OCI-LY3 (cell line): ENCODE data around the gene UCN2.

Experiments used
- H2AFZ ChIP-seq: fragments of 200-600, 300-600 bp; shearing (Covaris generic); 2 replicates; pipeline ENCODE4 v1.6.0; 2014; ENCODE audit warnings: antibody characterized with exemption, low read depth, low read length
- H3K27ac ChIP-seq: fragments of 200-600, 300-600 bp; sonication (generic); 2 replicates; pipeline ENCODE4 v1.5.1; 2014; ENCODE audit warnings: mild to moderate bottlenecking, low read length, moderate library complexity, mixed read lengths
- H3K27me3 ChIP-seq: fragments of 200-600, 300-600 bp; sonication (generic); 2 replicates; pipeline ENCODE4 v1.6.1; 2014; ENCODE audit warnings: low read depth, low read length, mixed read lengths
- H3K36me3 ChIP-seq: fragments of 200-600, 300-600 bp; sonication (generic); replicated peaks from 2 replicates; pipeline ENCODE3; 2014; ENCODE audit warnings: low read depth, low read length, mixed read lengths
- H3K4me1 ChIP-seq: fragments of 300-600, 200-600 bp; sonication (generic); 2 replicates; pipeline ENCODE4 v1.6.1; 2014; ENCODE audit warnings: low read length, mixed read lengths
- H3K4me2 ChIP-seq: fragments of 200-600, 300-600 bp; sonication (generic); 2 replicates; pipeline ENCODE4 v1.6.1; 2014; ENCODE audit warnings: low read length, mixed read lengths
- H3K4me3 ChIP-seq: fragments of 300-600, 200-600 bp; sonication (generic); 2 replicates; pipeline ENCODE4 v1.5.1; 2014; ENCODE audit warnings: antibody characterized with exemption, mild to moderate bottlenecking, low read length, moderate library complexity
- H3K79me2 ChIP-seq: fragments of 300-600, 200-600 bp; shearing (Covaris generic); 2 replicates; pipeline ENCODE4 v1.6.1; 2014; ENCODE audit warnings: mild to moderate bottlenecking, low read length, mixed read lengths
- H3K9ac ChIP-seq: fragments of 300-600, 200-600 bp; shearing (Covaris generic); 2 replicates; pipeline ENCODE4 v1.6.0; 2014; ENCODE audit warnings: mild to moderate bottlenecking, low read length, moderate library complexity
- H3K9me3 ChIP-seq: fragments of 200-600, 300-600 bp; shearing (Covaris generic); 2 replicates; pipeline ENCODE4 v1.6.1; 2014; ENCODE audit warnings: low read length, mixed read lengths; ENCODE audit not compliant: insufficient read depth
- H4K20me1 ChIP-seq: fragments of 200-600, 300-600 bp; sonication (generic); 2 replicates; pipeline ENCODE4 v1.6.1; 2016; ENCODE audit warnings: low read length, mixed read lengths; ENCODE audit not compliant: insufficient read depth
- EZH2phosphoT487 ChIP-seq: fragments of 200-600 bp; shearing (Covaris generic); IDR thresholded peaks from 2 replicates; pipeline ENCODE4 v1.6.1; 2018; ENCODE audit warnings: antibody characterized with exemption, mixed run types, low read depth
- TF ChIP-seq, protein P1 (sequence below): fragments of 200-600, 300-600 bp; sonication (generic); IDR thresholded peaks from 2 replicates; pipeline ENCODE4 v1.5.1; 2014; ENCODE audit warnings: antibody characterized with exemption, low read length, low read depth

Gene UCN2

DNA sequence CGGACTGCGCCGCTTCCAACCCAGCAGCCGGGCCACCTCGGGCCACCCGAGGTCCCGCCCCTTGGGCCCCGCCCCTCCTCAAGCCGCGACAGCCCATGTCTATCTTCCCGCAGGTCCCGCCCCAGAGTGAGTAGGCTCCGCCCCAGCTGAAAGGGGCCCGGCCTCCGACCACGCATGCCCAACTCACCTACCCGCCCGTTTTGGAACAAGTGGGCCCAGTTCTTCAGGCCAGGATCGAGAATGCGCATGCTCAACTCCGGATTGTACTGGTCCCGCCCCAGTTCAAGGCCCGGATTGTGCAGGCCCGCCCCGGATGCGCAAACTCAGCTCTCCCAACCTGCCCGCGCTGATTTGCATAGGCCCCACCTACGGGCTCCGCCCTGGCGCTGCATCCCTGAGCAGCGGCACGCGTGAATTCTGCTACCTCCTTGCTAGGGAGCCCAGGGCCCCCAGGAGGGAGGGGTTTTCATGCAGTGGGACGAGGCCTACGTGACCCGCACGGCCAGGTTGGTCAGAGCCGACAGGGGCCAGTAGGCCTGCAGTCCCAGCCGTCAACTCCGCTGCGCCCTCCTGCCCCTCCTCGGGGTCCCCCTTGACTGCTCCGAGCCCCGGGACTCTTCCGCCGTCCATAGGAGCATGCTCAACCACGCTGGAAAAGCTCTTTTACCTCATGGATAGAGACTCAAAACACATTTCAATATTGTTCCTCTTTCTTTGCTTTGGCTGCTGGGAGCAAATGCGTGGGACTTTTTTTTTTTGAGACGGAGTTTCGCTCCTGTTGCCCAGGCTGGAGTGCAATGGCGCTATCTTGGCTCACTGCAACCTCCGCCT lies 6.6 kb downstream of the UCN2 start, which contains the start of gene PFKFB4:
TSS of gene PFKFB4 (minus strand) at position 8 of the 831 bp plus-strand sequence. CDS start 26 bp downstream, outside the sequence.
- Histone ChIP-seq H3K9ac (peak within 1 kb of the TSS; percentile 69), H2AFZ (0 out of 2 replicates have a peak within 1 kb of the TSS, but pooled peaks have one; percentile 0), H3K4me1 (peaks cover 47% of the 10 kb centered on the region), H4K20me1 (peaks cover 9% of the 10 kb centered on the region; the same call in 1 of the 2 replicates), H3K27me3 (no peaks in the 10 kb centered on the region), H3K79me2 (peaks cover 13% of the 10 kb centered on the region), H3K27ac (peak within 1 kb of the TSS; percentile 75), H3K36me3 (peaks cover 30% of the 10 kb centered on the region), H3K4me2 (peak within 1 kb of the TSS; percentile 97), H3K9me3 (no peaks in the 10 kb centered on the region), H3K4me3 (peak within 1 kb of the TSS; percentile 93)
- TF ChIP-seq, protein P1, sequence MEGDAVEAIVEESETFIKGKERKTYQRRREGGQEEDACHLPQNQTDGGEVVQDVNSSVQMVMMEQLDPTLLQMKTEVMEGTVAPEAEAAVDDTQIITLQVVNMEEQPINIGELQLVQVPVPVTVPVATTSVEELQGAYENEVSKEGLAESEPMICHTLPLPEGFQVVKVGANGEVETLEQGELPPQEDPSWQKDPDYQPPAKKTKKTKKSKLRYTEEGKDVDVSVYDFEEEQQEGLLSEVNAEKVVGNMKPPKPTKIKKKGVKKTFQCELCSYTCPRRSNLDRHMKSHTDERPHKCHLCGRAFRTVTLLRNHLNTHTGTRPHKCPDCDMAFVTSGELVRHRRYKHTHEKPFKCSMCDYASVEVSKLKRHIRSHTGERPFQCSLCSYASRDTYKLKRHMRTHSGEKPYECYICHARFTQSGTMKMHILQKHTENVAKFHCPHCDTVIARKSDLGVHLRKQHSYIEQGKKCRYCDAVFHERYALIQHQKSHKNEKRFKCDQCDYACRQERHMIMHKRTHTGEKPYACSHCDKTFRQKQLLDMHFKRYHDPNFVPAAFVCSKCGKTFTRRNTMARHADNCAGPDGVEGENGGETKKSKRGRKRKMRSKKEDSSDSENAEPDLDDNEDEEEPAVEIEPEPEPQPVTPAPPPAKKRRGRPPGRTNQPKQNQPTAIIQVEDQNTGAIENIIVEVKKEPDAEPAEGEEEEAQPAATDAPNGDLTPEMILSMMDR: no peak
- no peak for TF ChIP-seq EZH2phosphoT487

DNA sequence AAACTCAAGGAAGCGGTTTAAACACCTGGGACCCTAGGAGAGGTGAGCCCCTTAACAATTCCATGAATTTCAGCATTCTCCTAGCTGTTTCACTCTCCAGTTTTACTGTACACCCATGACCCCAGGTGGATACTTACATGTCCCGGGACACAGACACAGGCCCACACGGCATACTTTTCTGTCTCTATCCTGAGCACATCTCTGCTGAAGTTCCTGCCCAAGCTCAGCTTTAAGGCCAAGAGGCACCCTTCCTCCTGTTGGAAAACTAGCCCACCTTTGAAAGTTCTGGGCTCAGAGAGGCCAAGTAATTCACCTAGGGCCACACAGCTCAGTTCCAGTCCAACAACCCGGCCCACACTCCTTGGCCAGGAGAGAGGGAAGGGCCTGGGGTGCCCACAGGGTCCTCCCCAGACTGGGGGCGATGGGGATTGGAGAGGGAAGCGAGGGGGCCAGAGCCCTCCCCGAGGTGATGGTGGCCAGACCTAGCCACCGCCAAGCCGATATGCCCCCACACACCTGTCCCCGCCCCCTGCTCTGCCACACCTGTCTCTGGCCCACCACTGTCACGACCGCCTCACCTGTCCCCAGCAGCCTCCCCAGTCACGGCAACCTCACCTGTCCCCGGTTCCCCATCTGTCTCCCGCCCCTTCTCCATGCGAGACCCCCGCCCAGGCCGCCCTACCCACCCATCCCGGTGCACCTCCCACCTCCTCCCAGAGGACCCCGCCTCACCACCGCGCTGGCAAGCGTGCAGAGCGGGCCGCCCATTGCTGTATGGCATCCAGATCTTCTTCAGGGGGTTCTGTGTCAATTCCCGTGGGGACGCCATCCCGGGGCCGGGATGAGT lies 7.4 kb downstream of the UCN2 start:
- Histone ChIP-seq H3K36me3 (peaks cover 33% of the 10 kb centered on the region), H3K27me3 (no peaks in the 10 kb centered on the region), H3K4me2 (peak overlapping the region; percentile 97), H3K4me1 (peaks cover 43% of the 10 kb centered on the region), H4K20me1 (peaks cover 13% of the 10 kb centered on the region; the same call in 1 of the 2 replicates), H3K27ac (no peak overlapping the region), H3K4me3 (peak overlapping the region; percentile 93), H3K9ac (peak overlapping the region; percentile 69), H3K79me2 (peaks cover 13% of the 10 kb centered on the region), H2AFZ (no peak overlapping the region), H3K9me3 (no peaks in the 10 kb centered on the region)
- TF ChIP-seq, protein P1: no peak
- no peak for TF ChIP-seq EZH2phosphoT487

DNA sequence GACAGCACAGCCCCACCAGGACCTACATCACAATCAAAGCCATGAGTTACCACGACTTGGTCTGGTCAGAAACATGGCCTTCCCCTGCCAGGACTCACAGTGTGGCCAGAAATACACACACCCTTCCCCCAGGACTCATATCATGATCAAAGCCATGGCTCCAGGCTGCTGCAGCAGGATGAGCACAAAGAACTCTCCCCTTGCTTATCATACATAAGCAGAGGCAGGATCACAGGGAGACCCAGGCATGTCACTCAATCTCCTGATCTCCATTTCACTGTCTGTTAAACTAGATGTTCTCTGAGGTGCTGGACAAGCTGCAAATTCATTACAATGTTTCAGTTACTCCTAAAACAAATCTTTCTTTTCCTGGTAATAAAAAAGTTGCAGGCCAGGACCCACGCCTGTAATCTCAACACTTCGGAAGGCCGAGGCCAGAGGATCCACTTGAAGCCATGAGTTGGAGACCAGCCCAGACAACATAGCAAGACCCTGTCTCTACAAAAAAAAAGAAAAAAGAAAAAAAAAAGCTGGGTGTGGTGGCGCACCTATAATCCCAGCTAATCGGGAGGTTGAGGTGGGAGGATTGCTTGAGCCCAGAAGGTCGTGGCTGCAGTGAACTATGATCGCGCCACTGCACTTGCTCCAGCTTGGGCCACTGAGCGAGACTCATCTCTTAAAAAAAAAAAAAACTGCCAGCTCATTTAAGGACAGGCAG lies 8.2 kb downstream of the UCN2 start:
- peaks cover 36% of the 10 kb centered on the region for H3K4me1 ChIP-seq
- peak overlapping the region; percentile 97 for H3K4me2 ChIP-seq
- TF ChIP-seq, protein P1: no peak
- no peak for TF ChIP-seq EZH2phosphoT487
- H3K79me2 ChIP-seq: peaks cover 13% of the 10 kb centered on the region
- peaks cover 19% of the 10 kb centered on the region; the same call in 1 of the 2 replicates for H4K20me1 ChIP-seq
- peak overlapping the region; percentile 69 for H3K9ac ChIP-seq
- no peaks in the 10 kb centered on the region for H3K9me3 ChIP-seq
- H3K36me3 ChIP-seq: peaks cover 37% of the 10 kb centered on the region
- H3K27ac ChIP-seq: no peak overlapping the region
- H3K27me3 ChIP-seq: no peaks in the 10 kb centered on the region
- no peak overlapping the region for H2AFZ ChIP-seq
- peak overlapping the region; percentile 93 for H3K4me3 ChIP-seq
